HEK293 (cell line): ENCODE results near the gene BEX4.
"Not testable (repeated sequence)": the region's sequence is repeated elsewhere in the genome, so short reads cannot be mapped to it uniquely, and the experiment has no call there.

Experiments used
- CTCF ChIA-PET: fragments of 350-600 bp; formaldehyde crosslinking; extraction: SDS; loops from one replicate; lab custom pipeline; 2021; ENCODE audit warnings: antibody characterized with exemption; lab: Yijun Ruan, JAX
- POLR2A ChIA-PET: fragments of 300-600 bp; formaldehyde crosslinking; extraction: SDS; loops from one replicate; lab custom pipeline; 2020; ENCODE audit warnings: antibody characterized with exemption, inconsistent platforms; lab: Yijun Ruan, JAX
- H3K27ac ChIP-seq: fragments of 200-500 bp; sonication (Bioruptor generic); 2 replicates; pipeline ENCODE4 v1.5.1; 2014; ENCODE audit warnings: low read depth, low read length, control low read depth, inconsistent platforms; ENCODE audit errors: extremely low read depth
- H3K36me3 ChIP-seq, 2 experiments: fragments of 200-500 bp in 1 of 2; sonication (Bioruptor generic) in 1 of 2; 1 replicate in 1 of 2; 2 replicates in 1 of 2; pipeline ENCODE4 v1.5.1; 2014 to 2017; ENCODE audit warnings: inconsistent platforms in 2 of 2, low read length in 2 of 2; ENCODE audit not compliant: control insufficient read depth in 2 of 2, insufficient read depth in 1 of 2
- H3K4me1 ChIP-seq: fragments of 200-500 bp; sonication (Bioruptor generic); 2 replicates; pipeline ENCODE4 v1.5.1; 2014; ENCODE audit warnings: mild to moderate bottlenecking, low read length, inconsistent platforms; ENCODE audit not compliant: control insufficient read depth, insufficient read depth
- H3K4me3 ChIP-seq: 2 replicates; pipeline ENCODE4 v1.5.1; 2011; ENCODE audit warnings: low read depth, mild to moderate bottlenecking, control low read depth, low read length, moderate library complexity
- H3K9me3 ChIP-seq: fragments of 200-500 bp; sonication (Bioruptor generic); 2 replicates; pipeline ENCODE4 v1.5.1; 2014; ENCODE audit warnings: low read depth, low read length, inconsistent platforms; ENCODE audit not compliant: control insufficient read depth, insufficient read depth
- HOXD13 ChIP-seq: sonication (generic); formaldehyde crosslinking; IDR thresholded peaks from 2 replicates; pipeline ENCODE4 v1.8.0; 2022; ENCODE audit warnings: missing genetic modification reagents, borderline replicate concordance
- MEIS1 ChIP-seq: sonication (generic); formaldehyde crosslinking; IDR thresholded peaks from 2 replicates; pipeline ENCODE4 v1.8.1; 2022; ENCODE audit warnings: missing genetic modification reagents, mild to moderate bottlenecking, borderline replicate concordance
- MYNN ChIP-seq: fragments of 450-650 bp; formaldehyde crosslinking; IDR thresholded peaks from 2 replicates; pipeline ENCODE4 v1.5.1; 2016; ENCODE audit warnings: missing biosample characterization, missing genetic modification characterization, borderline replicate concordance
- SP3 ChIP-seq: fragments of 450-650 bp; formaldehyde crosslinking; IDR thresholded peaks from 2 replicates; pipeline ENCODE4 v1.5.1; 2016; ENCODE audit warnings: missing biosample characterization, missing genetic modification characterization
- ZBTB7A ChIP-seq: fragments of 450-650 bp; formaldehyde crosslinking; IDR thresholded peaks from 2 replicates; pipeline ENCODE4 v1.5.1; 2016; ENCODE audit warnings: low read depth, missing biosample characterization, missing genetic modification characterization
- ZIC2 ChIP-seq: fragments of 450-650 bp; formaldehyde crosslinking; IDR thresholded peaks from 2 replicates; pipeline ENCODE4 v1.5.1; 2016; ENCODE audit warnings: missing biosample characterization, missing genetic modification characterization
- ZNF112 ChIP-seq: fragments of 450-650 bp; formaldehyde crosslinking; IDR thresholded peaks from 2 replicates; pipeline ENCODE4 v1.5.0; 2017; ENCODE audit warnings: missing biosample characterization, missing genetic modification characterization
- ZNF133 ChIP-seq: fragments of 450-650 bp; formaldehyde crosslinking; IDR thresholded peaks from 2 replicates; pipeline ENCODE4 v1.5.1; 2016; ENCODE audit warnings: missing biosample characterization, missing genetic modification characterization
- ZNF138 ChIP-seq: fragments of 450-650 bp; formaldehyde crosslinking; IDR thresholded peaks from 2 replicates; pipeline ENCODE4 v1.5.1; 2016; ENCODE audit warnings: missing biosample characterization, missing genetic modification characterization, borderline replicate concordance
- ZNF169 ChIP-seq: fragments of 450-650 bp; formaldehyde crosslinking; IDR thresholded peaks from 2 replicates; pipeline ENCODE4 v1.5.1; 2016; ENCODE audit warnings: missing biosample characterization, missing genetic modification characterization
- ZNF266 ChIP-seq: fragments of 450-650 bp; formaldehyde crosslinking; IDR thresholded peaks from 2 replicates; pipeline ENCODE4 v1.5.1; 2016; ENCODE audit warnings: missing biosample characterization, missing genetic modification characterization, low read depth
- ZNF555 ChIP-seq: fragments of 450-650 bp; formaldehyde crosslinking; conservative IDR thresholded peaks from 2 replicates; pipeline ENCODE4 v1.5.1; 2017; ENCODE audit warnings: missing biosample characterization, mild to moderate bottlenecking, missing genetic modification characterization, inconsistent platforms
- ZNF558 ChIP-seq: fragments of 450-650 bp; formaldehyde crosslinking; IDR thresholded peaks from 2 replicates; pipeline ENCODE4 v1.5.1; 2016; ENCODE audit warnings: missing biosample characterization, missing genetic modification characterization
- ZNF777 ChIP-seq: fragments of 450-650 bp; formaldehyde crosslinking; IDR thresholded peaks from 2 replicates; pipeline ENCODE4 v1.5.1; 2017; ENCODE audit warnings: missing biosample characterization, missing genetic modification characterization, borderline replicate concordance
- ZNF792 ChIP-seq: fragments of 450-650 bp; formaldehyde crosslinking; IDR thresholded peaks from 2 replicates; pipeline ENCODE4 v1.5.1; 2016; ENCODE audit warnings: missing biosample characterization, missing genetic modification characterization
- TF ChIP-seq, protein P1 (sequence below): fragments of 450-650 bp; formaldehyde crosslinking; IDR thresholded peaks from 2 replicates; pipeline ENCODE4 v1.5.1; 2016; ENCODE audit warnings: missing biosample characterization, missing genetic modification characterization
- TF ChIP-seq, protein P2 (sequence below): fragments of 450-650 bp; formaldehyde crosslinking; IDR thresholded peaks from 2 replicates; pipeline ENCODE4 v1.5.1; 2017; ENCODE audit warnings: missing biosample characterization, missing genetic modification characterization
- TF ChIP-seq, protein P3 (sequence below): fragments of 450-650 bp; formaldehyde crosslinking; conservative IDR thresholded peaks from 2 replicates; pipeline ENCODE4 v1.5.1; 2016; ENCODE audit warnings: low read depth, missing biosample characterization, missing genetic modification characterization
- TF ChIP-seq, protein P4 (sequence below): fragments of 450-650 bp; formaldehyde crosslinking; IDR thresholded peaks from 2 replicates; pipeline ENCODE4 v1.5.1; 2016; ENCODE audit warnings: missing biosample characterization, missing genetic modification characterization

BEX4 gene

DNA sequence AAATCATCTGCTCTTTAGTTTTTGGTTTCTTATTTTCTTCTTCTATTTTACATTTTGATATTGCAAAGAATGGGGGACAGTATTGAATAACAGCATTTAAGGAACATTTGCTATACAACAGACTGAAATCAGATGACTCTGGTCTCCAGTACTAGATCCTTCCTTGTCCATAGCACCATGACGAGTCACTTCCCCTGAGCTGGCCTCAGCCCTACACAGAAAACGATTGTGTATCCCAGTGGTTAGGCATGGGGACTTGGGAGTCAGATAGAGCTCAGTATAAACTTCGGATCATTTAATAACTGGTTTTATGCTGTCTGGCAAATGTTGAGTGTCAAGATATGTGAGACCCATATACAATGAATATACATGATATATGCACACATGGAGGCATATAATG lies 44.7 kb upstream of the BEX4 start:
- Histone ChIP-seq H3K9me3 (no peaks in the 10 kb centered on the region), H3K4me1 (no peaks in the 10 kb centered on the region), H3K4me3 (no peak overlapping the region), H3K27ac (no peak overlapping the region)
- ChIA-PET POLR2A (no interaction called here), CTCF (interaction anchor here (0.7 kb wide), 1 partner anchor 236 kb away, joined by 3 read pairs; no protein-coding TSS in a partner anchor)
- no peak for TF ChIP-seq ZNF112
- TF ChIP-seq, all 188 proteins: peak for 0
- H3K36me3 ChIP-seq = no peaks in the 10 kb centered on the region

GRCh38 chrX:103171353-103171752 lies 43.6 kb upstream of the BEX4 start:
- no peaks in the 10 kb centered on the region for H3K4me1 ChIP-seq
- H3K27ac ChIP-seq = no peak overlapping the region
- ChIA-PET POLR2A (no interaction called here), CTCF (no interaction called here)
- TF ChIP-seq ZBTB7A (no peak), HOXD13 (CRISPR knock-in tag) (no peak), ZNF138 (tag by site-specific recombination) (no peak), ZNF133 (no peak), ZNF777 (tag by site-specific recombination) (no peak), ZNF169 (tag by site-specific recombination) (no peak), MYNN (tag by site-specific recombination) (no peak), ZNF558 (tag by site-specific recombination) (no peak), MEIS1 (no peak), ZNF792 (no peak), SP3 (no peak), ZIC2 (tag by site-specific recombination) (no peak)
- TF ChIP-seq, protein P1, sequence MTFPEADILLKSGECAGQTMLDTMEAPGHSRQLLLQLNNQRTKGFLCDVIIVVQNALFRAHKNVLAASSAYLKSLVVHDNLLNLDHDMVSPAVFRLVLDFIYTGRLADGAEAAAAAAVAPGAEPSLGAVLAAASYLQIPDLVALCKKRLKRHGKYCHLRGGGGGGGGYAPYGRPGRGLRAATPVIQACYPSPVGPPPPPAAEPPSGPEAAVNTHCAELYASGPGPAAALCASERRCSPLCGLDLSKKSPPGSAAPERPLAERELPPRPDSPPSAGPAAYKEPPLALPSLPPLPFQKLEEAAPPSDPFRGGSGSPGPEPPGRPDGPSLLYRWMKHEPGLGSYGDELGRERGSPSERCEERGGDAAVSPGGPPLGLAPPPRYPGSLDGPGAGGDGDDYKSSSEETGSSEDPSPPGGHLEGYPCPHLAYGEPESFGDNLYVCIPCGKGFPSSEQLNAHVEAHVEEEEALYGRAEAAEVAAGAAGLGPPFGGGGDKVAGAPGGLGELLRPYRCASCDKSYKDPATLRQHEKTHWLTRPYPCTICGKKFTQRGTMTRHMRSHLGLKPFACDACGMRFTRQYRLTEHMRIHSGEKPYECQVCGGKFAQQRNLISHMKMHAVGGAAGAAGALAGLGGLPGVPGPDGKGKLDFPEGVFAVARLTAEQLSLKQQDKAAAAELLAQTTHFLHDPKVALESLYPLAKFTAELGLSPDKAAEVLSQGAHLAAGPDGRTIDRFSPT = no peak
- TF ChIP-seq, protein P2, sequence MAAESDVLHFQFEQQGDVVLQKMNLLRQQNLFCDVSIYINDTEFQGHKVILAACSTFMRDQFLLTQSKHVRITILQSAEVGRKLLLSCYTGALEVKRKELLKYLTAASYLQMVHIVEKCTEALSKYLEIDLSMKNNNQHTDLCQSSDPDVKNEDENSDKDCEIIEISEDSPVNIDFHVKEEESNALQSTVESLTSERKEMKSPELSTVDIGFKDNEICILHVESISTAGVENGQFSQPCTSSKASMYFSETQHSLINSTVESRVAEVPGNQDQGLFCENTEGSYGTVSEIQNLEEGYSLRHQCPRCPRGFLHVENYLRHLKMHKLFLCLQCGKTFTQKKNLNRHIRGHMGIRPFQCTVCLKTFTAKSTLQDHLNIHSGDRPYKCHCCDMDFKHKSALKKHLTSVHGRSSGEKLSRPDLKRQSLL (tag by site-specific recombination) = no peak
- H3K36me3 ChIP-seq = no peaks in the 10 kb centered on the region
- no peak overlapping the region for H3K4me3 ChIP-seq
- no peaks in the 10 kb centered on the region for H3K9me3 ChIP-seq

DNA sequence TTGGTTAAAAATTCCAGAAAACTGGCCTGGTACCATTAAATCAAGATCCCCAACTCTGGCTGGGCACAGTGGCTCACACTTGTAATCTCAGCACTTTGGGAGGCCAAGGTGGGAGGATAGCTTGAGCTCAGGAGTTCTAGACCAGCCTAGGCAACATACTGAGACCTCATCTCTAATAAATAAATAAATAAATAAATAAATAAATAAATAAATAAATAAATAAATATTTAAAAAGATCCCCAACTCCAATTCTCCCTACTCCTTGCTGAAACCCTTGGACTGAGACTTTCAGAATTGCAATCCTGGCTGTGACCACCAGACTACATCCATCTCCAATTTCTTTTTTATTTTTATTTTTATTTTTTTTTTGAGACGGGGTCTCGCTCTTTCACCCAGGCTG lies 39.7 kb upstream of the BEX4 start:
- H3K36me3 ChIP-seq, H3K27ac ChIP-seq, H3K9me3 ChIP-seq, POLR2A ChIA-PET, H3K4me3 ChIP-seq, H3K4me1 ChIP-seq: not testable (repeated sequence)
- CTCF ChIA-PET = interaction anchor here (0.6 to 4.7 kb wide), 7 partner anchors 9 to 848 kb away, joined by 3 to 49 read pairs (median 5); no protein-coding TSS in a partner anchor
- TF ChIP-seq, protein P3, sequence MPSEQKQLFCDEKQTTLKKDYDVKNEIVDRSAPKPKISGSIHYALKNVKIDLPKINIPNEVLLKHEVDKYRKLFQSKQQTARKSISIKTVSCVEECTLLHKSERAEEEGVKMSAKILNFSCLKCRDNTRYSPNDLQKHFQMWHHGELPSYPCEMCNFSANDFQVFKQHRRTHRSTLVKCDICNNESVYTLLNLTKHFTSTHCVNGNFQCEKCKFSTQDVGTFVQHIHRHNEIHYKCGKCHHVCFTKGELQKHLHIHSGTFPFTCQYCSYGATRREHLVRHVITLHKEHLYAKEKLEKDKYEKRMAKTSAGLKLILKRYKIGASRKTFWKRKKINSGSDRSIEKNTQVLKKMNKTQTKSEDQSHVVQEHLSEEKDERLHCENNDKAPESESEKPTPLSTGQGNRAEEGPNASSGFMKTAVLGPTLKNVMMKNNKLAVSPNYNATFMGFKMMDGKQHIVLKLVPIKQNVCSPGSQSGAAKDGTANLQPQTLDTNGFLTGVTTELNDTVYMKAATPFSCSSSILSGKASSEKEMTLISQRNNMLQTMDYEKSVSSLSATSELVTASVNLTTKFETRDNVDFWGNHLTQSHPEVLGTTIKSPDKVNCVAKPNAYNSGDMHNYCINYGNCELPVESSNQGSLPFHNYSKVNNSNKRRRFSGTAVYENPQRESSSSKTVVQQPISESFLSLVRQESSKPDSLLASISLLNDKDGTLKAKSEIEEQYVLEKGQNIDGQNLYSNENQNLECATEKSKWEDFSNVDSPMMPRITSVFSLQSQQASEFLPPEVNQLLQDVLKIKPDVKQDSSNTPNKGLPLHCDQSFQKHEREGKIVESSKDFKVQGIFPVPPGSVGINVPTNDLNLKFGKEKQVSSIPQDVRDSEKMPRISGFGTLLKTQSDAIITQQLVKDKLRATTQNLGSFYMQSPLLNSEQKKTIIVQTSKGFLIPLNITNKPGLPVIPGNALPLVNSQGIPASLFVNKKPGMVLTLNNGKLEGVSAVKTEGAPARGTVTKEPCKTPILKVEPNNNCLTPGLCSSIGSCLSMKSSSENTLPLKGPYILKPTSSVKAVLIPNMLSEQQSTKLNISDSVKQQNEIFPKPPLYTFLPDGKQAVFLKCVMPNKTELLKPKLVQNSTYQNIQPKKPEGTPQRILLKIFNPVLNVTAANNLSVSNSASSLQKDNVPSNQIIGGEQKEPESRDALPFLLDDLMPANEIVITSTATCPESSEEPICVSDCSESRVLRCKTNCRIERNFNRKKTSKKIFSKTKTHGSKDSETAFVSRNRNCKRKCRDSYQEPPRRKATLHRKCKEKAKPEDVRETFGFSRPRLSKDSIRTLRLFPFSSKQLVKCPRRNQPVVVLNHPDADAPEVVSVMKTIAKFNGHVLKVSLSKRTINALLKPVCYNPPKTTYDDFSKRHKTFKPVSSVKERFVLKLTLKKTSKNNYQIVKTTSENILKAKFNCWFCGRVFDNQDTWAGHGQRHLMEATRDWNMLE (tag by site-specific recombination) = peak; percentile 78
- TF ChIP-seq ZNF555 = peak; percentile 71
- TF ChIP-seq, protein P4, sequence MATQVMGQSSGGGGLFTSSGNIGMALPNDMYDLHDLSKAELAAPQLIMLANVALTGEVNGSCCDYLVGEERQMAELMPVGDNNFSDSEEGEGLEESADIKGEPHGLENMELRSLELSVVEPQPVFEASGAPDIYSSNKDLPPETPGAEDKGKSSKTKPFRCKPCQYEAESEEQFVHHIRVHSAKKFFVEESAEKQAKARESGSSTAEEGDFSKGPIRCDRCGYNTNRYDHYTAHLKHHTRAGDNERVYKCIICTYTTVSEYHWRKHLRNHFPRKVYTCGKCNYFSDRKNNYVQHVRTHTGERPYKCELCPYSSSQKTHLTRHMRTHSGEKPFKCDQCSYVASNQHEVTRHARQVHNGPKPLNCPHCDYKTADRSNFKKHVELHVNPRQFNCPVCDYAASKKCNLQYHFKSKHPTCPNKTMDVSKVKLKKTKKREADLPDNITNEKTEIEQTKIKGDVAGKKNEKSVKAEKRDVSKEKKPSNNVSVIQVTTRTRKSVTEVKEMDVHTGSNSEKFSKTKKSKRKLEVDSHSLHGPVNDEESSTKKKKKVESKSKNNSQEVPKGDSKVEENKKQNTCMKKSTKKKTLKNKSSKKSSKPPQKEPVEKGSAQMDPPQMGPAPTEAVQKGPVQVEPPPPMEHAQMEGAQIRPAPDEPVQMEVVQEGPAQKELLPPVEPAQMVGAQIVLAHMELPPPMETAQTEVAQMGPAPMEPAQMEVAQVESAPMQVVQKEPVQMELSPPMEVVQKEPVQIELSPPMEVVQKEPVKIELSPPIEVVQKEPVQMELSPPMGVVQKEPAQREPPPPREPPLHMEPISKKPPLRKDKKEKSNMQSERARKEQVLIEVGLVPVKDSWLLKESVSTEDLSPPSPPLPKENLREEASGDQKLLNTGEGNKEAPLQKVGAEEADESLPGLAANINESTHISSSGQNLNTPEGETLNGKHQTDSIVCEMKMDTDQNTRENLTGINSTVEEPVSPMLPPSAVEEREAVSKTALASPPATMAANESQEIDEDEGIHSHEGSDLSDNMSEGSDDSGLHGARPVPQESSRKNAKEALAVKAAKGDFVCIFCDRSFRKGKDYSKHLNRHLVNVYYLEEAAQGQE (tag by site-specific recombination) = 0 out of 2 replicates have a peak, but pooled peaks have one; percentile 17
- 0 out of 2 replicates have a peak, but pooled peaks have one; percentile 7 for TF ChIP-seq ZNF266 (tag by site-specific recombination)
